Ishikawa (cell line): ENCODE results near the gene ACTN2.

Experiments used
- CEBPB ChIP-seq: IDR thresholded peaks from 2 replicates; pipeline ENCODE4 v1.6.1; 2012
- CREB1 ChIP-seq: IDR thresholded peaks from 2 replicates; pipeline ENCODE4 v1.6.1; 2012; ENCODE audit warnings: low read depth
- NFIC ChIP-seq: IDR thresholded peaks from 2 replicates; pipeline ENCODE4 v1.6.1; 2012
- RAD21 ChIP-seq: IDR thresholded peaks from 2 replicates; pipeline ENCODE4 v1.6.1; 2012; ENCODE audit warnings: low read depth
- REST ChIP-seq: IDR thresholded peaks from 2 replicates; pipeline ENCODE4 v1.6.1; 2012; ENCODE audit warnings: low read depth, mild to moderate bottlenecking
- TAF1 ChIP-seq: IDR thresholded peaks from 2 replicates; pipeline ENCODE4 v1.6.1; 2012; ENCODE audit warnings: low read depth, mild to moderate bottlenecking
- TEAD4 ChIP-seq: IDR thresholded peaks from 2 replicates; pipeline ENCODE4 v1.6.1; 2012
- YY1 ChIP-seq: IDR thresholded peaks from 2 replicates; pipeline ENCODE4 v1.6.1; 2012; ENCODE audit warnings: low read depth

- no peak for TF ChIP-seq TAF1
- TF ChIP-seq YY1: no peak
- TF ChIP-seq RAD21: no peak
- no peak for TF ChIP-seq TEAD4
- no peak for TF ChIP-seq NFIC
- no peak for TF ChIP-seq REST
- no peak for TF ChIP-seq CREB1
- no peak for TF ChIP-seq CEBPB
Measured at GRCh38 chr1:236786453-236786852, 100.2 kb downstream of the ACTN2 start.
